B cell (primary cell): ENCODE measurements around the gene OS9.

Source experiments
- CTCF ChIP-seq: fragments of 200-600 bp; IDR thresholded peaks from one replicate; pipeline ENCODE4 v1.8.0; 2022; ENCODE audit warnings: antibody characterized with exemption, mild to moderate bottlenecking
- EZH2 ChIP-seq: IDR thresholded peaks from 2 replicates; pipeline ENCODE4 v1.6.1; 2012; ENCODE audit warnings: borderline replicate concordance, low read depth, mild to moderate bottlenecking, moderate library complexity, low read length; ENCODE audit not compliant: insufficient read depth, poor library complexity, severe bottlenecking

GRCh38 chr12:57752668-57753000 is 58.7 kb downstream of the OS9 start:
- TF ChIP-seq CTCF (no peak), EZH2 (no peak)
